ENCODE data around the gene DCT. TPM values are rescaled to one million over a fixed set of nuclear protein-coding genes. Genes with fewer than 3 reads are reported as not detected.

DCT gene
- total and polyA plus RNA-seq, 2 of the 4 experiments (the other 2 are of a cell fraction) = not detected

DNA sequence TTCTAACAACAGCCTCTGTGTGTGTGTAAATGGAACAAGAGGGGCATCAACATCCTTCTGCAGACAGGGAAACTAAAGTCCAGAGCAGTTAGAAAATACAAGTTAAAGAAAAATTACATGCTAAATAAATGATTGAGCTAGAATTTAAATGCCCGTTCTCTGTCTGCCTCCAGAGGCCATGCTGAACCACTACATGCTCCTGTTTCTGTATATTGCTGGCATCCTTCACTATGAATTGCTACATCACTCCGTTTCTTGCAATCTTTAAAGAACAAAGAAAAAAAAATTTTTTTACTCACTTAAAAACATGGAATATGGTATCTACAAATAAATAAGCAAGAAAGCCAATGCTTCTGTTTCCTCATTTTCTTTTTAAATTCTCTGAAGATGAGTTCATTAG lies 47.9 kb downstream of the DCT start:
- no peak overlapping the region for H2BK120ac ChIP-seq (ENCODE audit: low read depth, low read length)
- CTCF ChIA-PET = no interaction called here
- H3K4me3 ChIP-seq (ENCODE audit: insufficient read depth, low read depth, low read length) = no peak overlapping the region
- WGBS, 2 experiments (ENCODE audit: extremely low coverage in 2 of 2, insufficient read length in 1 of 2) = no CpG with 5 or more reads among the region's 2 CpGs
- no peak overlapping the region for H3K23ac ChIP-seq (ENCODE audit: low read depth, low read length)
- H4K20me1 ChIP-seq (ENCODE audit: insufficient read depth, low read length) = no peaks in the 10 kb centered on the region
- H3K18ac ChIP-seq (ENCODE audit: low read depth, low read length) = no peak overlapping the region
- in situ Hi-C loops (cut with MboI; ENCODE audit: low sequenced_read_pairs) = no loop called here
- no peak overlapping the region for H2BK20ac ChIP-seq (ENCODE audit: low read depth, low read length)
- H3K56ac ChIP-seq (ENCODE audit: extremely low read depth, insufficient read depth, low read length) = no peak overlapping the region
- DNase-seq (peak; percentile 17), ATAC-seq (ENCODE audit: low read depth) (peak; percentile 54; the same call in 1 of the 2 replicates)
- H3K4ac ChIP-seq (ENCODE audit: low read depth, low read length) = no peak overlapping the region
- H3K27me3 ChIP-seq (ENCODE audit: control insufficient read depth, insufficient read depth, low read length) = no peaks in the 10 kb centered on the region; the same call in none of the 2 replicates
- BruUV-seq (replicated peaks) = no TSS peak
- no peak overlapping the region for H2AK5ac ChIP-seq (ENCODE audit: low read depth, low read length)
- no peaks in the 10 kb centered on the region; the same call in 1 of the 2 replicates for H3K9me3 ChIP-seq (ENCODE audit: control insufficient read depth, insufficient read depth, low read length)
- POLR2A ChIA-PET (ENCODE audit: unreplicated experiment) = no interaction called here
- H2BK5ac ChIP-seq (ENCODE audit: low read depth, low read length, poor library complexity, severe bottlenecking) = no peak overlapping the region
- no peak overlapping the region for H2AFZ ChIP-seq (replicated peaks; ENCODE audit: low read length, poor library complexity)
- H3K27ac ChIP-seq (ENCODE audit: insufficient read depth, low read length) = no peak overlapping the region
- no peaks in the 10 kb centered on the region for H3K79me1 ChIP-seq (ENCODE audit: low read depth in 1 of 2, low read length in 2 of 2)
- intact Hi-C loops (cut with micrococcal nuclease) = no loop called here
- H3K14ac ChIP-seq (replicated peaks; ENCODE audit: low read depth, low read length) = no peak overlapping the region
- dilution Hi-C loops (cut with HindIII; ENCODE audit: low sequenced_read_pairs, unreplicated experiment) = no loop called here
- H3K9me1 ChIP-seq (ENCODE audit: insufficient read depth, low read length) = no peaks in the 10 kb centered on the region; the same call in 1 of the 2 replicates
- H2AK9ac ChIP-seq (replicated peaks; ENCODE audit: low read depth, low read length, poor library complexity) = no peak overlapping the region
- no peaks in the 10 kb centered on the region for H3K36me3 ChIP-seq (ENCODE audit: control insufficient read depth, insufficient read depth, low read length)
- TF ChIP-seq CTCF (conservative IDR thresholded peaks at IDR 0.05; ENCODE audit: low read depth, low read length) = peak; percentile 24; the same call in 1 of the 2 replicates
- TF ChIP-seq MAZ (IDR thresholded peaks at IDR 0.05; ENCODE audit: borderline replicate concordance, low read depth, low read length) = no peak
- TF ChIP-seq RAD21 (IDR thresholded peaks at IDR 0.05; ENCODE audit: low read length) = peak; percentile 16; the same call in 1 of the 2 replicates
- TF ChIP-seq CEBPB (IDR thresholded peaks at IDR 0.05; ENCODE audit: low read depth, low read length) = no peak
- no peak for TF ChIP-seq MAFK (IDR thresholded peaks at IDR 0.05; ENCODE audit: low read depth, low read length)
- TF ChIP-seq BHLHE40 (IDR thresholded peaks at IDR 0.05; ENCODE audit: low read depth, low read length) = no peak
- no peak for TF ChIP-seq FOS (IDR thresholded peaks at IDR 0.05; ENCODE audit: low read depth, low read length)
- no peak for TF ChIP-seq POLR2A (IDR thresholded peaks at IDR 0.05; ENCODE audit: low read depth, low read length)
- TF ChIP-seq, protein P1, sequence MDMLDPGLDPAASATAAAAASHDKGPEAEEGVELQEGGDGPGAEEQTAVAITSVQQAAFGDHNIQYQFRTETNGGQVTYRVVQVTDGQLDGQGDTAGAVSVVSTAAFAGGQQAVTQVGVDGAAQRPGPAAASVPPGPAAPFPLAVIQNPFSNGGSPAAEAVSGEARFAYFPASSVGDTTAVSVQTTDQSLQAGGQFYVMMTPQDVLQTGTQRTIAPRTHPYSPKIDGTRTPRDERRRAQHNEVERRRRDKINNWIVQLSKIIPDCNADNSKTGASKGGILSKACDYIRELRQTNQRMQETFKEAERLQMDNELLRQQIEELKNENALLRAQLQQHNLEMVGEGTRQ (IDR thresholded peaks at IDR 0.05; ENCODE audit: low read depth, low read length) = no peak
- TF ChIP-seq SMC3 (IDR thresholded peaks at IDR 0.05; ENCODE audit: low read depth, low read length) = no peak
- no peak for TF ChIP-seq CHD1 (IDR thresholded peaks at IDR 0.05; ENCODE audit: low read depth, low read length)
- no peak for TF ChIP-seq RCOR1 (IDR thresholded peaks at IDR 0.05; ENCODE audit: insufficient replicate concordance, low read length)
- no peak for TF ChIP-seq NFE2L2 (IDR thresholded peaks at IDR 0.05; ENCODE audit: low read depth, low read length)
- no peak overlapping the region for H2BK15ac ChIP-seq (ENCODE audit: low read depth, low read length)
- H4K5ac ChIP-seq (ENCODE audit: low read depth, low read length) = no peak overlapping the region
- H3K9ac ChIP-seq (ENCODE audit: low read depth, low read length) = no peak overlapping the region
- H4K91ac ChIP-seq (ENCODE audit: insufficient read depth, low read depth, low read length) = no peak overlapping the region
- no peak overlapping the region for H3K4me2 ChIP-seq (ENCODE audit: low read depth, low read length)
- H3K4me1 ChIP-seq (ENCODE audit: control insufficient read depth, insufficient read depth, low read length) = no peaks in the 10 kb centered on the region
- no peak overlapping the region for H4K8ac ChIP-seq (ENCODE audit: low read depth in 2 of 2, low read length in 2 of 2)

Measured in IMR-90 (cell line).